Retinal pigment epithelial cell (primary cell): Measurements from ENCODE around the gene DPYSL4.

Experiments used
- DNase-seq: peaks from one replicate; pipeline ENCODE4 v3.0.0-alpha.2; 2010; ENCODE audit warnings: low read depth
- H3K4me3 ChIP-seq: 2 replicates; pipeline ENCODE4 v1.5.1; 2011; ENCODE audit warnings: mild to moderate bottlenecking, low read length, control low read depth, moderate library complexity
- TF ChIP-seq, protein P1 (sequence below): conservative IDR thresholded peaks from 2 replicates; pipeline ENCODE4 v1.5.1; 2011; ENCODE audit warnings: low read depth, low read length, control low read depth, inconsistent platforms

The DPYSL4 gene

GRCh38 chr10:132162021-132162531 lies 24.7 kb upstream of the DPYSL4 start:
- TF ChIP-seq, protein P1, sequence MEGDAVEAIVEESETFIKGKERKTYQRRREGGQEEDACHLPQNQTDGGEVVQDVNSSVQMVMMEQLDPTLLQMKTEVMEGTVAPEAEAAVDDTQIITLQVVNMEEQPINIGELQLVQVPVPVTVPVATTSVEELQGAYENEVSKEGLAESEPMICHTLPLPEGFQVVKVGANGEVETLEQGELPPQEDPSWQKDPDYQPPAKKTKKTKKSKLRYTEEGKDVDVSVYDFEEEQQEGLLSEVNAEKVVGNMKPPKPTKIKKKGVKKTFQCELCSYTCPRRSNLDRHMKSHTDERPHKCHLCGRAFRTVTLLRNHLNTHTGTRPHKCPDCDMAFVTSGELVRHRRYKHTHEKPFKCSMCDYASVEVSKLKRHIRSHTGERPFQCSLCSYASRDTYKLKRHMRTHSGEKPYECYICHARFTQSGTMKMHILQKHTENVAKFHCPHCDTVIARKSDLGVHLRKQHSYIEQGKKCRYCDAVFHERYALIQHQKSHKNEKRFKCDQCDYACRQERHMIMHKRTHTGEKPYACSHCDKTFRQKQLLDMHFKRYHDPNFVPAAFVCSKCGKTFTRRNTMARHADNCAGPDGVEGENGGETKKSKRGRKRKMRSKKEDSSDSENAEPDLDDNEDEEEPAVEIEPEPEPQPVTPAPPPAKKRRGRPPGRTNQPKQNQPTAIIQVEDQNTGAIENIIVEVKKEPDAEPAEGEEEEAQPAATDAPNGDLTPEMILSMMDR = no peak
- no peak overlapping the region for H3K4me3 ChIP-seq
- no peak for DNase-seq

GRCh38 chr10:132162590-132163277 lies 24.0 kb upstream of the DPYSL4 start:
- no peak overlapping the region for H3K4me3 ChIP-seq
- DNase-seq = no peak
- TF ChIP-seq, protein P1 = no peak

- no peak overlapping the region for H3K4me3 ChIP-seq
- TF ChIP-seq, protein P1 = no peak
- no peak for DNase-seq
Observed at GRCh38 chr10:132163278-132163765, 23.4 kb upstream of the DPYSL4 start.

GRCh38 chr10:132163826-132164515 lies 22.8 kb upstream of the DPYSL4 start:
- no peak overlapping the region for H3K4me3 ChIP-seq
- TF ChIP-seq, protein P1 = no peak

GRCh38 chr10:132164761-132165278 lies 21.9 kb upstream of the DPYSL4 start:
- DNase-seq = no peak
- no peak overlapping the region for H3K4me3 ChIP-seq
- TF ChIP-seq, protein P1 = no peak

More at GRCh38 chr10:132163826-132164515, 22.8 kb upstream of the DPYSL4 start:
- DNase-seq = no peak

DNA sequence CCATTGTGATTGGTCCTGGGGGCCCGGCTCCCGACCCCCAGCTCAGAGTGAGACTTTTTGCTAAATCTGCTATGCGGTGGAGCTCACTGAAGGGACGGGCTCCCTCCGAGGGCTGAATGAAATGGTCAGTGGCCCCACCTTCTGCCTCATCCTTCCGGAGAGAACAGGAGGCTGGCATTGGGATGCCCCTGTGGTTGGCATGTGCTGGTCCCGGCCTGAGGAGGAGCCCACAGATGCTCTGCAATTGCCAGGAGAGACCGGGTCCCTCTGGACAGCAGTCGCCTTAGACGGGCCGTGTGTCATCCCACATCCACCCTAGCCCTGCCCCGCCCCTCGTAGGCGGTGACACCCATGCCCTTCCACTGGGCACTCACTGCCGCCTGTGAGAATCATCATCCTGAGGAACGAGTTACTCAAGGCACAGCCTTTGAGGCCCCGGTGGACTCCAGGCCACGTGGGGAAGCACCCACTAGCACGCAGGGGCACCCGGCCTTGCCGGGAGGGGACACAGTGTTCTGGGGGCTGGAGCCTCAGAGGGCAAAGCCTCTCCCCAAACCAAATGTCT lies 21.2 kb upstream of the DPYSL4 start:
- TF ChIP-seq, protein P1 = no peak

More for the DNA sequence above, 21.2 kb upstream of the DPYSL4 start:
- H3K4me3 ChIP-seq = no peak overlapping the region
- DNase-seq = no peak
